ENCODE measurements around the gene SPACDR.
"Not testable (repeated sequence)": the region's sequence is repeated elsewhere in the genome, so short reads cannot be mapped to it uniquely, and the experiment has no call there.

DNA sequence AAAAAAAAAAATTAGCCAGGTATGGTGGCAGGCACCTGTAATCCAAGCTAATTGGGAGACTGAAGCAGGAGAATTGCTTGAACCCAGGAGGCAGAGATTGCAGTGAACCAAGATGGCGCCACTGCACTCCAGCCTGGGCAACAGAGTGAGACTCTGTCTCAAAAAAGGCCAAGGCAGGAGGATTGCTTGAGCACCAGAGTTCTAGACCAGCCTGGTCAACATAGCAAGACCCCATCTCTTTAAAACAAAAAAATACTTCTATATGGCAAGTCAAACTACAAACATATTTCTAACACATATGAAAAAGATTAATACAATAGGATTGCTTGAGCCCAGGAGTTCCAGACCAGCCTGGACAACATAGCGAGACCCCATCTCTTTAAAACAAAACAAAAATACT is 36.7 kb upstream of the SPACDR start:
- TF ChIP-seq POLR2AphosphoS5, POLR2A (IDR thresholded peaks at IDR 0.05): not testable (repeated sequence)
- TF ChIP-seq, protein P1, sequence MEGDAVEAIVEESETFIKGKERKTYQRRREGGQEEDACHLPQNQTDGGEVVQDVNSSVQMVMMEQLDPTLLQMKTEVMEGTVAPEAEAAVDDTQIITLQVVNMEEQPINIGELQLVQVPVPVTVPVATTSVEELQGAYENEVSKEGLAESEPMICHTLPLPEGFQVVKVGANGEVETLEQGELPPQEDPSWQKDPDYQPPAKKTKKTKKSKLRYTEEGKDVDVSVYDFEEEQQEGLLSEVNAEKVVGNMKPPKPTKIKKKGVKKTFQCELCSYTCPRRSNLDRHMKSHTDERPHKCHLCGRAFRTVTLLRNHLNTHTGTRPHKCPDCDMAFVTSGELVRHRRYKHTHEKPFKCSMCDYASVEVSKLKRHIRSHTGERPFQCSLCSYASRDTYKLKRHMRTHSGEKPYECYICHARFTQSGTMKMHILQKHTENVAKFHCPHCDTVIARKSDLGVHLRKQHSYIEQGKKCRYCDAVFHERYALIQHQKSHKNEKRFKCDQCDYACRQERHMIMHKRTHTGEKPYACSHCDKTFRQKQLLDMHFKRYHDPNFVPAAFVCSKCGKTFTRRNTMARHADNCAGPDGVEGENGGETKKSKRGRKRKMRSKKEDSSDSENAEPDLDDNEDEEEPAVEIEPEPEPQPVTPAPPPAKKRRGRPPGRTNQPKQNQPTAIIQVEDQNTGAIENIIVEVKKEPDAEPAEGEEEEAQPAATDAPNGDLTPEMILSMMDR (IDR thresholded peaks at IDR 0.05): not testable (repeated sequence)
